Thymus (tissue), 11 donors: Measurements from ENCODE around the gene SUPT16H. TPM values are rescaled to one million over a fixed set of nuclear protein-coding genes. Genes with fewer than 3 reads are reported as not detected.

ENCODE experiments used
- DNase-seq, 9 donors: peaks; one replicate each; pipeline ENCODE4 v3.0.0-alpha.2; 2013; ENCODE audit warnings: low spot score in 9 of 9, low read depth in 6 of 9, missing footprints in 1 of 9
- H3K27ac ChIP-seq, 2 donors: one replicate each; pipeline ENCODE4 v1.5.1; 2013; ENCODE audit warnings: control low read depth in 1 of 2, low read depth in 1 of 2, low read length in 1 of 2, mild to moderate bottlenecking in 1 of 2, moderate library complexity in 1 of 2
- H3K27me3 ChIP-seq, 2 donors: one replicate each; pipeline ENCODE4 v1.5.1; 2013; ENCODE audit warnings: low read length in 1 of 2; ENCODE audit not compliant: control insufficient read depth in 2 of 2, insufficient read depth in 1 of 2
- H3K36me3 ChIP-seq, 2 donors: one replicate each; pipeline ENCODE4 v1.5.1; 2013; ENCODE audit warnings: low read length in 1 of 2, mild to moderate bottlenecking in 1 of 2, moderate library complexity in 1 of 2; ENCODE audit not compliant: control insufficient read depth in 2 of 2, insufficient read depth in 2 of 2
- H3K4me1 ChIP-seq, 2 donors: one replicate each; pipeline ENCODE4 v1.5.1; 2013; ENCODE audit warnings: low read length in 2 of 2; ENCODE audit not compliant: control insufficient read depth in 2 of 2, insufficient read depth in 2 of 2
- H3K4me3 ChIP-seq, 2 donors: one replicate each; pipeline ENCODE4 v1.5.1; 2013; ENCODE audit warnings: low read length in 2 of 2, control low read depth in 1 of 2, mild to moderate bottlenecking in 1 of 2
- H3K9me3 ChIP-seq, 2 donors: one replicate each; pipeline ENCODE4 v1.5.1; 2013; ENCODE audit warnings: low read length in 1 of 2, mild to moderate bottlenecking in 1 of 2; ENCODE audit not compliant: control insufficient read depth in 2 of 2, insufficient read depth in 1 of 2
- WGBS: extraction: QIAGEN DNeasy Blood & Tissue Kit; methylation state at CpG from one replicate; pipeline ENCODE4 v1.1.7; 2013; 5-methylcytosine and 5-hydroxymethylcytosine counted together
- polyA plus RNA-seq: library from polyadenylated mRNA; stranded (reverse); fragments of 200-250 nt; gene quantifications from one replicate; pipeline ENCODE4 v1.2.3, GENCODE V29; 2013
- total RNA-seq: library from RNA; stranded (reverse); fragments of 120-200 nt; gene quantifications from one replicate; pipeline ENCODE4 v1.2.4, GENCODE V29; 2013
- donor health status: healthy.

The SUPT16H gene
- total and polyA plus RNA-seq, 2 donors = 64.5 to 95.8 TPM

DNA sequence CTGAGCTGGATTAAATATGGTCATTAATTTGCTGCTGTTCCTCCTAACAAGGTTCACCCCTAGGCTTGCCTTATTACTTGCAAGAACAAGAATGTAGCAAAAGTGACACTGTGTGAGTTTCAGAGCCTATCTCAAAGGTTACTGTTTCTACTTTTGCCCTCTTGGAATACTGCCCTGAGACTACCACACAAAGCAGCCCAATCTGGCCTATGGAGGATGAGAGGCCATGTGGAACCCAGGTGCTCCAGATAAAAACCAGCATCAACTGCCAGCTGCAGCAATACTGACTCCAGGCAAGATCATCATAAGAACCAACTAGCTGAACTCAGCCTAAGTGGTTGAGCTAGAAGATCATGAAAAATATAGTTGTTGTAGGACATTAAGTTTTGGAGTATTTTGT lies 22.4 kb upstream of the SUPT16H start:
- Histone ChIP-seq H3K4me3 (no peak overlapping the region), H3K9me3 (no peaks in the 10 kb centered on the region), H3K27me3 (no peaks in the 10 kb centered on the region), H3K36me3 (peaks cover 72 to 94% of the 10 kb centered on the region in 2 donors), H3K27ac (no peak overlapping the region), H3K4me1 (no peaks in the 10 kb centered on the region)
- no peak for DNase-seq

DNA sequence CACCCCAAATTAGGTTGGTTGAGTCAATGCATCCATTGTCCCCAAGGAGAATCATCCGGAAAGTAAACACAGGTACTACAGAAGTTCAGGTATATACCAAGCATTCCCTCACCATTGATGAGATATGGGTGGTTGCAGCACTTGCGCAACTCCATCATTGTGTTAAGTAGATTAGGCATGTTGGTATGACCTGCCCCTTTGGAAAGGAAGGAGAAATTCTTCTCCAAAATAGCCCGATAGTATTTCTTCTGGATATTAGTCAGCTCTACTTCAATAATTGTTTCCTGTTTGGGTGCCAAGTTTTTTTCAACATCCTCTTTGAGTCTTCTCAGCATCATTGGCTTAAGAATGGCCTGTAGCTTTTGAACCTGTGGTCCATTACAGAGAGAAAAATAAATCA lies 21.3 kb upstream of the SUPT16H start:
- Histone ChIP-seq H3K36me3 (peaks cover 75 to 94% of the 10 kb centered on the region in 2 donors), H3K4me3 (no peak overlapping the region), H3K9me3 (no peaks in the 10 kb centered on the region), H3K27me3 (no peaks in the 10 kb centered on the region), H3K27ac (no peak overlapping the region), H3K4me1 (no peaks in the 10 kb centered on the region)
- no peak for DNase-seq
- WGBS = 96% methylated on average over 3 of the region's 3 CpGs

DNA sequence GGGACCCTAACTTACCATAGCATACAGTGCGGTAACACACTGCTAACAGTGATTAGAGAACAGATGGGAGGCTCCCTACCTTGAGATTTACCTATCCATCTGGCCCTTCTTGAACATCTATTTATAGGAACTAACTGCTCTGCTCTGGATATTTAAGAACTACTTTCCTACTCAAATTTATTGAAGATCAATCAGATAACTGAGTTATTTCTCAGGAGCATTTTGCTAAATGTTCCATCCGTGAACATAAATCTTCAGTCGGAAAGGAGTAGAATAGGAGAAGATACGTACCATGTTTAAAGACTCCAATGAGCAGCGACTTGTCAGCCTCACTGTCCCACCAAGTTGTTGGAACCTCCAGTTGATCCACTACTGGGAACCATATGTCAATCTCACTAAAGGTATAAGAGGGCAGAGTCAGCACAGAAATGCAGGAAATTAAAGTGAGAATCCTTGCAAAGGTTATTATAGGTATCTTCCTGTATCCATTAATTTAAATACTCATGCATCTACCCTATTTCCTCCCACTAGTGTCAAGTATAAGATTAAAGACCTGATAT lies 15.6 kb upstream of the SUPT16H start:
- H3K4me1 ChIP-seq = no peaks in the 10 kb centered on the region
- H3K27me3 ChIP-seq = no peaks in the 10 kb centered on the region
- H3K9me3 ChIP-seq = no peaks in the 10 kb centered on the region
- WGBS = 97% methylated on average over 5 of the region's 5 CpGs
- H3K4me3 ChIP-seq = no peak overlapping the region
- DNase-seq = no peak
- H3K27ac ChIP-seq = no peak overlapping the region
- peaks cover 72 to 96% of the 10 kb centered on the region in 2 donors for H3K36me3 ChIP-seq

GRCh38 chr14:21398901-21399300 lies 15.1 kb upstream of the SUPT16H start:
- no peak overlapping the region for H3K27ac ChIP-seq
- H3K36me3 ChIP-seq = peaks cover 77 to 96% of the 10 kb centered on the region in 2 donors
- 99% methylated on average over 4 of the region's 4 CpGs for WGBS
- H3K4me1 ChIP-seq = no peaks in the 10 kb centered on the region
- no peaks in the 10 kb centered on the region for H3K9me3 ChIP-seq
- no peak overlapping the region for H3K4me3 ChIP-seq
- no peak for DNase-seq
- no peaks in the 10 kb centered on the region for H3K27me3 ChIP-seq

DNA sequence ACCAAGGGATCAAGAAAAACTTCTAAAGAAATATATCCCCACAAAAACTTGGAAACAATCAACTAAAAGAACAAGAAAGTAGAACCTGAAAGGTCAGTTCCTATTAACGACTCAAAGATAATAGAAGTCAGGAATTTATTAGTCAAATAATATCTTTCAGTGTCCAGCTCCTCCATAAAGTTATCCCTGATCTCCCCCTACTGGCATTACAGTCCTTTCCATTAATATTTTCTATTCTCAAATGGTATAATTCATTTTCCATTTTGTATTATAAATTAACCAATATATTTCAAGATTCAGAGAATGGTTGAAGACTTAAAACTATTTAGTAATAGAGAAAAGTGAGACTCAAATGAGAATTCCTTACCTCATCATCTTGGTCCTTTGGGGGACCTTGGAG lies 11.6 kb upstream of the SUPT16H start:
- Histone ChIP-seq H3K9me3 (no peaks in the 10 kb centered on the region), H3K27ac (no peak overlapping the region), H3K27me3 (no peaks in the 10 kb centered on the region), H3K4me1 (no peaks in the 10 kb centered on the region), H3K36me3 (peaks cover 70 to 97% of the 10 kb centered on the region in 2 donors), H3K4me3 (no peak overlapping the region)
- no peak for DNase-seq
- 56% methylated on average over 1 of the region's 1 CpG for whole genome bisulfite sequencing

DNA sequence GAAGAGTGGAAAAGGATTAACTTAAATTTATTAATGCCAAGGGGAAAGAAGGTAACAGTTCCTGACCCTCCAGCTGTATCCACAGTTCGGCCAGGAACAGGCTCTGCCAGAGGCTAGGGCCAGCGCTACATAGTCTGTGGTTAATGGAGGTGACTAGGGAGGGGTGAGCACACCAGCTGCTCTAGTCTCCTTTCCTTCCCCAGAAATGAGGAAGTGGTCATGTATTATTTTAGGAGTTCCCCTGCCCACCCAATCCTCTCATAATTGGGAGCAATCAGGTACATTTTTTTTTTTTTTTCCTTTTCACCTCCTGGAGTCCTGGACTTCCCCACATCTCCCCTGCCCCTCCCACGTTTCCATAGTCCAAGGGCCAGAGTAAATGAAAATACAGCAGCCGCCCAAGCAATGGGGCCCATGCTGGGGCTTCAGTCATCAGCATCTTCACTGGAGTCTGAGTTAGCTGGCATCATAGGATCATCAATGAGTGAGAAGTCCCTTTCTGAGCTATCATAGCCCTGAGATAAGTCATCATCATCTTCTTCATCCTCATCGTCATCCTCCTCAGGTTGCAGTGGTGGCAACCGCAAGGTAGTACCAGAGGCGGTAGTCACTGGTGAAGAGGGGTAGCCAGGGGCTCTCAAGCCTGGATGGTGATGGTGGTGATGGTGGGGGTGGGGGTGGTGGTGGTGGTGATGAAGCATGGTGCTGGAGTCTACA lies 1.5 kb upstream of the SUPT16H start:
- H3K4me3 ChIP-seq = no peak overlapping the region
- H3K27me3 ChIP-seq = no peaks in the 10 kb centered on the region
- WGBS = 69% methylated on average over 7 of the region's 7 CpGs
- DNase-seq = peak in 1 of 9 donors; percentile 11
- H3K27ac ChIP-seq = peak overlapping the region in 1 of 2 donors; percentile 40
- peaks cover 9 to 10% of the 10 kb centered on the region in 2 donors for H3K4me1 ChIP-seq
- no peaks in the 10 kb centered on the region for H3K9me3 ChIP-seq
- peaks cover 16 to 28% of the 10 kb centered on the region in 2 donors for H3K36me3 ChIP-seq

DNA sequence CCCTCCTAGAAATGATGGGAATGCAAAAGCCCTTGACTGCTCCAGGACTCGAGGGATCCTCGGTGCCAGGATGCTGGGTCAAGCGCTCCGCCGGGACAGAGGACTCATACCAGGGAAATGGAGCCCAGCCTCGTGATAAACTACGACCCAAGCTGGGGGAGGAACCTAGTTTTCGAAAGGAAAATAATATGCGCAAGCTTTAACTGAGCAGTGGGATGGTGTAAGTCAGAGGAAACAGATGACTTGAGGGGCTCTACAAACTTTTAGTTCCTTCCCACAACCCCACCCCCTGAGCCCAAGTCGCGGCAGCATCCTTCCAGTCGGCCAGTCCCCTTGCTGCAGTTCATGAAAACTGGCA lies 654 bp upstream of the SUPT16H start:
- Histone ChIP-seq H3K27me3 (no peaks in the 10 kb centered on the region), H3K9me3 (no peaks in the 10 kb centered on the region), H3K27ac (peak overlapping the region; percentile 89 to 93), H3K4me1 (peaks cover 9 to 10% of the 10 kb centered on the region in 2 donors), H3K4me3 (peak overlapping the region; percentile 62 to 70), H3K36me3 (peaks cover 13 to 21% of the 10 kb centered on the region in 2 donors)
- under 1% methylated on average over 12 of the region's 12 CpGs for WGBS
- DNase-seq = no peak

DNA sequence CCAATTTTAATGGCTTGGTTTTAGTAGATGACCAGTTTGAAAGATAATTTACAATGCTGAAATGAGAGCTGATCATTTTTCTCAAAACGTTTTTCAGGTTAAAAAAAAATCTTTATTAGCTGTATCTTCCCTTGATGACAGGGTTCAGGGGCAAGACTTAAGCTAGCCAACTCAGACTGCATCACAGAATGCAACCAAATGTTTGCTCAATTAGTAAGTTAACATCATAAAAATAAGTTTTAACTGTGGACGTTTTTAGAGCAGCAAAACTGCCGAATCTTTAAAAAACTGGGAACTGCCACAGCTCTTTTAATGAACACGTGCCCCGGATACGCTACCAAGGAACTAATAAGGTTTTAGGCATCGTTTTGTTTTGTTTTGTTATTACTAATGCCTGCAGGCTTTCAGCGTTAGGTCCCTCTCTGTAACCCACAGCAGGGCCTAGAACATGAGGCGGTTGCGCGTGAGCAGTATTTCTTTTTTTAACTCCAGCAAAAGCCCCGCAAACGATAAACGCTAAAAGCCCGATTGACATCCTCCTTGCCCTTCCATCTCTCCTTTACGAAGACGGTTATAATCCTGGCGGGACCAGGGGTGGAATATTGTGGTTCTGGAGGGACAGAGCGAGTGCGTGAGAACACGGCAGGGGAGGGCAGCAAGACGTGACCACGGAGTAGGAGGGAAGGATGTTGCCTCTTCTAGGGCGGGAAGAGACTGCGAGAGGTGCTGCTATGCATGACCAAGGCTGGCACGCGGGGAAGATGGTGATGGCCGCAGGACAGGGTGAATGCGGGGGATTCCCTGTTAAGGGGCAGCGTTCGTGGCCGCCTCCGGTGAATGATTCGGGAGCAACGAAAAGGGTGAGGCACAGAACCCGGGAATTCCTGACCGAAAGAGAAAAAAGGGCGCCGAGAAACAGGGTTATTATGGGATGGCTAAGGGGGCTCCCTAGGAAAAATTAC lies 652 bp downstream of the SUPT16H start:
- Histone ChIP-seq H3K36me3 (peaks cover 7 to 17% of the 10 kb centered on the region in 2 donors), H3K9me3 (no peaks in the 10 kb centered on the region), H3K27me3 (no peaks in the 10 kb centered on the region), H3K4me3 (peak overlapping the region; percentile 62 to 70), H3K27ac (peak overlapping the region; percentile 89 to 93), H3K4me1 (peaks cover 9 to 10% of the 10 kb centered on the region in 2 donors)
- peak in 6 of 9 donors; percentile 2 to 56 (median 26) for DNase-seq
- under 1% methylated on average over 39 of the region's 39 CpGs for WGBS

DNA sequence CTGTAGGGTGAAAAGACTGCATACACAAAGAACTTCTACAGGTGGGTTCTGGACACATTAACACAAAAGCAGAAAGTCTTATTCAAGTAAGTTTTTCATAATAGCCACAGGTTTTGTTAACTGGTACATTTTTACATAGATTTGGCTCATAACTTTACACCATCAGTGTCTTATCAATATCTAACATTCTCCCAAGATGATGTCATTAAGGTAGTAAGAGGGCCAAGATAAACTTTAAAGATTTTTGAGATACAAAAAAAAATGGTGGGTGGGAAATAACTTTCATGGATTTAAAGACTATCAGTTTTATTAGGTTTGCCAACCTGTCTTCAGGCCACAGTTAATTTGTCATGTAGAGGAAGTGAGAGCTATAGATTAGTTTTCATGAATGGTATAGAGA lies 1.7 kb downstream of the SUPT16H start:
- Histone ChIP-seq H3K4me3 (no peak overlapping the region), H3K4me1 (peaks cover 9 to 10% of the 10 kb centered on the region in 2 donors), H3K9me3 (no peaks in the 10 kb centered on the region), H3K27me3 (no peaks in the 10 kb centered on the region), H3K27ac (no peak overlapping the region), H3K36me3 (peaks cover 7 to 21% of the 10 kb centered on the region in 2 donors)
- no peak for DNase-seq
